Femur (tissue), 1 donor: Measurements from ENCODE around the gene WDR82.
A peak's percentile ranks its signal among the peaks of the same experiment; 100 is the strongest.

ENCODE experiments used
- DNase-seq: peaks from one replicate; pipeline ENCODE4 v3.0.0-alpha.2; 2017

Gene WDR82

GRCh38 chr3:52250122-52250521 is 28.3 kb downstream of the WDR82 start:
- no peak for DNase-seq

GRCh38 chr3:52249683-52250082 is 28.8 kb downstream of the WDR82 start:
- DNase-seq = no peak

DNA sequence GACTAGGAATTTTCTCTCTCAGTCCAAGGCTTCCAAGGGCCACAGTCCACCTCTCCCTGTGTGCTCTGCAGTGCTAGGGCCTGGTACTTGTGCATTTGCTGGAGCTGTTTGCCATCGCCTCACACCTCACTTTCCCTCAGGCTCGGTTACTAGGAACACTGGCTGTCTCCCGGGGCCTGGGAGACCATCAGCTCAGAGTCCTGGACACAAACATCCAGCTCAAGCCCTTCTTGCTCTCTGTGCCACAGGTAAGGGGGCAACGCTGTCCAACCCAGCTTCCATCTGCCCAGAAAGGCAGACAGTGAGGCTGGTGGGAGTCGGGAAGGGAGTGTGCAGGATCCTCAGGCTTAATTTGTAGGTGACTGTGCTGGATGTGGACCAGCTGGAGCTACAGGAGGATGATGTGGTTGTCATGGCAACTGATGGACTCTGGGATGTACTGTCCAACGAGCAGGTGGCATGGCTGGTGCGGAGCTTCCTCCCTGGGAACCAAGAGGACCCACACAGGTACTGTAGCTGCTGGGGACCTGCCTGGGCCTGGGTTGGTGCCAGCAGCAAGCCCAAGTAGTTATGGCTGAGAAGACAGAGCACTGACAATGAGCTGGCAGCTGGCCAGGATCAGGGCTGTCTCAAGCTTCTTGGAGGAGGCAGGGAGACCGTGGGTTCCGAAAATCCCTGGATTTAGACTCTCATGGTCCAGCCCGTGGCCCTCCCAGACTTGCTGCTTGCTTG is 29.5 kb downstream of the WDR82 start:
- peak; percentile 27 for DNase-seq

GRCh38 chr3:52248165-52248541 is 30.3 kb downstream of the WDR82 start:
- DNase-seq = no peak

DNA sequence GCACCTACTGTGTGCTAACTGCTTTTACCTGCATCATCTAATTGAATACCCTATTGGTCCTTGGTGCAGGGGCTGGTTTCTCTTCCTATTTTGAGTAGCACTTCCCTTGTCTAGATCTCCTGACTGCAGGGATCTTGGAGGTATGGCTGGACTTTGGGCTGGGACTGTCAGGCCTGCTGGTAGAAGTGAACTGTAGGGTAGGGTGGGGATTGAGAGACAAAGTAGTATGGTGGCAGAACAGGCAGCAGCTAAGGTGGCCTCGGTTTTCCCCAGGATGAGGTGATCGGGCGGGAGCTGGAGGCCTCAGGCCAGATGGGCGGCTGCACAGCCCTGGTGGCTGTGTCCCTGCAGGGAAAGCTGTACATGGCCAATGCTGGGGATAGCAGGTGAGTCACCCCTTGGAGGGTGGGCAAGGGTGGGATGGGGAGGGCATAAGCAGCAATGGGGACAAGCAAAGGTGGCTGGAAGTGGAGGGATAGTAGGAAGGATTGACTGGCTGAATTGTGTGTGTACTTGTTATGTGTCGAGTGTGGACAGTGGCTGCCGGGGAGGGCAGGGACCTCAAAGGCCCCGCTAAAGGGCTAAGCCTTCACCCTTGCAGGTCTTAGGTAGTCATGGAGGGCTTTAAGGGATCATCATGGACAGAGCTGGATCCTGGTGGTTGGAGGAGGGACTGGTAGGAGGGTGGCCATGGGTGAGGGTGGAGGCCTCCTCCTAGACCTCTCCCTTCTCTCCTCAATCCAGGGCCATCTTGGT is 30.9 kb downstream of the WDR82 start:
- DNase-seq = no peak

DNA sequence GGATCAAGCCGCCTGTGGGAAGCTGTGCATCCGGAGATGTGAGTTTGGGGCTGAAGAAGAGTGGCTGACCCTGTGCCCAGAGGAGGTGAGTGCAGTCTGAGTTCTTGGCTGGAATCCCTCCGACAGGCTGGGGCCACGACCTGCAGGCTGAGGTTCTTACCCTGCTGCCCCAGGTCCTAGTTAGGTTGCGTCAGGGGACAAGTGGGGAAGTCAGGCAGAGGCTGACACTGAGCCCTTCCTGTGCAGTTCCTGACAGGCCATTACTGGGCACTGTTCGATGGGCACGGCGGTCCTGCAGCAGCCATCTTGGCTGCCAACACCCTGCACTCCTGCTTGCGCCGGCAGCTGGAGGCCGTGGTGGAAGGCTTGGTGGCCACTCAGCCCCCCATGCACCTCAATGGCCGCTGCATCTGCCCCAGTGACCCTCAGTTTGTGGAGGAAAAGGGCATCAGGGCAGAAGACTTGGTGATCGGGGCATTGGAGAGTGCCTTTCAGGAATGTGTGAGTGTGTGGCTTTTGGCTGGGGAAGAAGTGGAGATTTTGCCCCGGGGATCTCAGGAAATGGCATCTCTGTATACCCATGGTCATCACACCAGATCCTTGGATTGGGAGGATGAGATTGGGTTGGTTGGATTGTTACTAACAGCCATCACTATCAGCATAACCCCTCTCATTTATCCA is 31.6 kb downstream of the WDR82 start:
- no peak for DNase-seq

DNA sequence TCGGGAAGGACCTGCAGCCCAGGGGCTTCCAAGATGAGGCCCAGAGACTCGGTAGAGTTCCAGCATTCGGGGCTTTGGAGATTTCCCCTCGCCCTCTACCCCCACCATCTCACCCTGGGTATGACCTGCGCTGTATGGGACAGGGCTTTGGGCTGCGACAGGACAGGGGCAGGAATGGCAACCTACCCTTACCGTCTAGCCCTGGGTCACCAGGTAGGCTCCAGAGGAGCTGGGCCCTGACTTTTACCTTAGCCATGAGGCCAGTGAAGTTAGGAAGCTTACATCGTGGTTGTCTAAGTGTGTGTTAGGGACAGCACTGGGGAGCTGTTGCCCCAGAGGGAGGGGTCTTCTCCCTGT is 32.2 kb downstream of the WDR82 start:
- DNase-seq = no peak

GRCh38 chr3:52245322-52246263 is 32.9 kb downstream of the WDR82 start, which contains the start of gene PPM1M:
TSS of gene PPM1M (plus strand) at chr3:52245759. CDS start at chr3:52245825, 66 bp downstream.
- DNase-seq = peak; percentile 68

DNA sequence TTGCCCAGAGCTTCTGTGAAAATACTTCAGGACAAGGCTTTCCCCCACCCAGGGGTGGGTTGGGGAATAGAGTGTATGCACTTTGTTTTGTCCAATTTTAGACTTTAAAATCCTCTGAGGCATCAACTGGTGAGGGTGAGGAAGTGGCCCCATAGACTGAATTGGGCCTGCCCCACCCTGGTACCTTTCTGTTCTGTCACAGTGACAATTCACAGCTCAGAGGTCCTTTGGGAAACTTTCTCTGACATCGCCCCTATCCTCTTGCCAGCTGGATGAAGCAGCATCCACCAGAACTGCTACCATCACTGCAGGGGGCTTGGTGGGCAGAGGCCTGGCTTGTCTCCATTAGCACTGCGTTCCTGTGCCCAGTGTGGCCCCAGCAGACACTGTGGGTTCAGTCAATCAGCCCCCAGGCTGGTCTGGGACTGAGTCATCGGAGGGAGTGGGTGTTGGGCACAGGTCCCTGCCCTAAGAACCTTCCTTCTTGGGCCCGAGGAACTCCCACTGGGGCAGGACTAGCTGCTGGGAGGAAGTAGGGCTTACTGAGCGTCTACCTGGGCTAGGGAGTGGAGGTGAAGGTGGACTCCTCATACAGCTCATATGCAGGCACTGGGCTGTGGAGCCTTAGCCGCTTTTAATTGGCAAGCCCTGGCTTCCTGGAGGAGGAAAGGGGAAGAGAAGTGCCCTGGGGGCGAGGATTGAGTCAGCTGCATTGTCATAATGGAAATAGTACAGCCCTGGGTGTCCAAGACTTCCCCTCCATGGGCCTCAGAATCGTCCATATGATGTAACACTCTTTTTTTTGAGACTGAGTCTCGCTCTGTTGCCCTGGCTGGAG is 34.4 kb downstream of the WDR82 start:
- no peak for DNase-seq

DNA sequence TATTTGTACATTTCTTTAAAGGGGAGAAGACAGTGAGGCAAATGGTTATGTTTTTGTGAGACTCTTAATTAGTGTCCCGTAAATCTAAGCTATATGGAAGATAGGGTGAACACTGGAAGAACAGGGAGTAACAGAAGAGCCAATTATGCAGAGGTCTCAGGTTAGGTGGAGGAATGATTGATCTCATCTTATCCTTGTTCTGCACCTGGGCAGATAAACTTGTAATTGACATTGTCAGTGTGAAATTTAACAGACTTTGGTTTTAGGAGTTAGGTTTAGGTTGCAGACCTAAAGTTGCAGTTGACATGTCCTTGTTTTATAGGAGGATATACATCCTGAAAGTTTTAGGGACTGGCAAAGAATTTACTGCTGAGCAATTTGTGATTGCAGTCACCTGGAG is 36.4 kb downstream of the WDR82 start:
- no peak for DNase-seq

GRCh38 chr3:52240886-52241370 is 37.5 kb downstream of the WDR82 start:
- DNase-seq = no peak

- peak; percentile 37 for DNase-seq
Observed at GRCh38 chr3:52240059-52240885, 38.2 kb downstream of the WDR82 start.

- peak; percentile 90 for DNase-seq
Observed at GRCh38 chr3:52238761-52239701, 39.4 kb downstream of the WDR82 start, which contains the start of gene TWF2. TSS of gene TWF2 (minus strand) at chr3:52239158. CDS start at chr3:52239016, 142 bp downstream.

GRCh38 chr3:52238193-52238760 is 40.2 kb downstream of the WDR82 start:
- DNase-seq = no peak

- DNase-seq = peak; percentile 79
Observed at GRCh38 chr3:52237657-52238172, 40.7 kb downstream of the WDR82 start.

GRCh38 chr3:52237006-52237656 is 41.3 kb downstream of the WDR82 start:
- DNase-seq = no peak

DNA sequence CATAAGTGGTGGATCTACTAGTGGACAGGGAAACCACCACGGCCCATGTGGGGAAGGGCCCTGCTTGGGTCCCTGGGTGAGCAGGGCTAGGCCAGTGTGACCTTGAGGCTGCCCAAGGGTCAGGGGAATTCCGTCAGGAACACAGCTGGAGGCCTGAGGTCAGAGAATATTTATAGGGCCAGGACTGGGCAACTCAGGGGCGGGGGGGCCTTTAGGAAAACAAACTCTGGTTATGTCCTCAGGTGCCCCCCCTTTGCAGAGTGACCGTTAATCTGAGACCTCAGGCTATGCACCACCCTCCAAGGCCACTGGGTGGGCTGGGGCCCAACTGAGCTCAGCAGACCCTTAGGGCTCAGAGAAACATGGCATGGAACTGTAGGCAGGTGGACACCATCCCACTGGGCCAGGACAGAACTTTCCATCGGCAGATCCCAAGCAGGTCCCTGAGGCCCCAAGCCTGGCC is 42.0 kb downstream of the WDR82 start:
- no peak for DNase-seq
